GM12878 (cell line): ENCODE data around the gene SLC25A52. TPM values are rescaled to one million over a fixed set of nuclear protein-coding genes. Genes with fewer than 3 reads are reported as not detected.

Experiments
- ATAC-seq: fragments of 200-7000 bp; cut with Tn5 transposase; 3 replicates; pipeline ENCODE4 v1.9.1; 2020; ENCODE audit warnings: mild to moderate bottlenecking, moderate library complexity
- BruUV-seq: library from RNA; stranded (reverse); fragments of 400-500 nt; replicated peaks from 2 replicates; lab custom pipeline; 2021; lab: Mats Ljungman, UMichigan
- CTCF ChIA-PET: fragments of 300-600 bp; sonication (Branson Sonifier 250); formaldehyde crosslinking; extraction: SDS; loops from one replicate; lab custom pipeline; 2021; ENCODE audit warnings: inconsistent platforms; lab: Yijun Ruan, JAX
- POLR2A ChIA-PET: fragments of 350-600 bp; formaldehyde crosslinking; extraction: SDS; loops from one replicate; lab custom pipeline; 2021; ENCODE audit warnings: inconsistent platforms; lab: Charles Lee
- RAD21 ChIA-PET: fragments of 300-600 bp; sonication (Branson Sonifier 250); formaldehyde crosslinking; loops from one replicate; lab custom pipeline; 2023; ENCODE audit warnings: antibody characterized with exemption; ENCODE audit not compliant: unreplicated experiment; lab: Charles Lee
- SMC1A ChIA-PET: fragments of 300-600 bp; sonication (Branson Sonifier 250); formaldehyde crosslinking; loops from one replicate; lab custom pipeline; 2023; ENCODE audit not compliant: unreplicated experiment, uncharacterized antibody; lab: Charles Lee
- DNase-seq: peaks from one replicate; pipeline ENCODE4 v3.0.0-alpha.2; 2011; ENCODE audit warnings: low read depth, low spot score
- FAIRE-seq: peaks from 3 replicates; lab custom pipeline; 2011; peaks lifted over from hg19 to GRCh38; lab: Jason Lieb, UNC
- H2AFZ ChIP-seq: 2 replicates; pipeline ENCODE4 v1.6.0; 2011; ENCODE audit warnings: low read depth, low read length, control low read depth; ENCODE audit not compliant: control insufficient read depth
- H3K27ac ChIP-seq: 2 replicates; pipeline ENCODE4 v1.5.1; 2011; ENCODE audit warnings: control low read depth; ENCODE audit not compliant: control insufficient read depth, insufficient read depth
- H3K27me3 ChIP-seq, 2 experiments: replicated peaks in 1 of 2; 2 replicates each; pipeline versions ENCODE4 v1.6.0 to v1.6.1; 2011; ENCODE audit warnings: low read length in 1 of 2; ENCODE audit not compliant: control insufficient read depth in 2 of 2, insufficient read depth in 2 of 2
- H3K36me3 ChIP-seq, 2 experiments: 2 replicates each; pipeline ENCODE4 v1.5.1; 2011; ENCODE audit warnings: low read length in 1 of 2; ENCODE audit not compliant: control insufficient read depth in 2 of 2, insufficient read depth in 2 of 2
- H3K4me1 ChIP-seq: 2 replicates; pipeline ENCODE4 v1.6.1; 2011; ENCODE audit warnings: mild to moderate bottlenecking, low read length, moderate library complexity, mixed read lengths; ENCODE audit not compliant: control insufficient read depth, insufficient read depth
- H3K4me2 ChIP-seq: 2 replicates; pipeline ENCODE4 v1.6.0; 2011; ENCODE audit warnings: control low read depth; ENCODE audit not compliant: control insufficient read depth, insufficient read depth
- H3K4me3 ChIP-seq: fragments of 200-600 bp; sonication (generic); 2 replicates; pipeline ENCODE4 v1.5.1; 2016
- H3K79me2 ChIP-seq: 2 replicates; pipeline ENCODE4 v1.6.0; 2011; ENCODE audit warnings: low read length; ENCODE audit not compliant: control insufficient read depth, insufficient read depth
- H3K9ac ChIP-seq: 2 replicates; pipeline ENCODE4 v1.8.0; 2011; ENCODE audit warnings: low read length, control low read depth, mixed read lengths; ENCODE audit not compliant: control insufficient read depth, insufficient read depth
- H3K9me3 ChIP-seq: replicated peaks from 3 replicates; pipeline ENCODE4 v1.5.1; 2011; ENCODE audit warnings: mild to moderate bottlenecking, low read length; ENCODE audit not compliant: control insufficient read depth, insufficient read depth
- H4K20me1 ChIP-seq: 2 replicates; pipeline ENCODE4 v1.6.0; 2011; ENCODE audit not compliant: control insufficient read depth, insufficient read depth
- EGR1 ChIP-seq, 2 experiments: IDR thresholded peaks; 1 replicate in 1 of 2; 2 replicates in 1 of 2; pipeline ENCODE4 v1.6.1; 2011 to 2012; ENCODE audit warnings: low read depth in 2 of 2, low read length in 2 of 2, borderline replicate concordance in 1 of 2, mild to moderate bottlenecking in 1 of 2, moderate library complexity in 1 of 2
- IKZF1 ChIP-seq: fragments of 450-650 bp; conservative IDR thresholded peaks from 2 replicates; pipeline ENCODE4 v1.6.1; 2017; ENCODE audit warnings: antibody characterized with exemption, mild to moderate bottlenecking
- NR2F1 ChIP-seq: fragments of 450-650 bp; conservative IDR thresholded peaks from 2 replicates; pipeline ENCODE4 v1.6.1; 2017; ENCODE audit warnings: mild to moderate bottlenecking
- RAD21 ChIP-seq: IDR thresholded peaks from 2 replicates; pipeline ENCODE4 v1.6.1; 2011; ENCODE audit warnings: mild to moderate bottlenecking, low read depth, low read length, moderate library complexity; ENCODE audit not compliant: insufficient read depth
- SMC3 ChIP-seq: IDR thresholded peaks from 2 replicates; pipeline ENCODE4 v1.6.1; 2011; ENCODE audit warnings: low read length, improper control_type of control experiment, borderline replicate concordance
- YY1 ChIP-seq: IDR thresholded peaks from 2 replicates; pipeline ENCODE4 v1.6.1; 2011; ENCODE audit warnings: low read depth, mild to moderate bottlenecking, low read length
- WGBS: methylation state at CpG from one replicate; pipeline ENCODE4 v1.1.6; 2016; ENCODE audit warnings: low lambda C conversion rate; ENCODE audit not compliant: insufficient replicate concordance, insufficient coverage; ENCODE audit errors: missing lambda C conversion rate; 5-methylcytosine and 5-hydroxymethylcytosine counted together
- in situ Hi-C: fragments of 300-500 bp; cut with MboI; formaldehyde crosslinking; loops from 9 replicates; pipeline ENCODE4 v1.14.3; 2018; ENCODE audit warnings: mixed read lengths
- intact Hi-C: fragments of 100-400 bp; cut with micrococcal nuclease; formaldehyde crosslinking; loops from one replicate; pipeline ENCODE4 v1.14.2; 2022; ENCODE audit not compliant: unreplicated experiment
- polyA plus RNA-seq, 11 experiments: library from polyadenylated mRNA; depleted of rRNA in 4 of 11; unstranded in 6 of 11; stranded (reverse) in 5 of 11; fragments of >200 nt; fragmentation: Nextera tagmentation in 4 of 11; fragmentation: Illumina TruSeq in 1 of 11; extraction: Ambion mirVana in 4 of 11; extraction: Trizol in 1 of 11; gene quantifications; 1 replicate in 1 of 11; 2 replicates in 10 of 11; pipeline versions ENCODE4 v1.2.1 to v1.2.3, GENCODE V29; 2011 to 2016; ENCODE audit warnings: inconsistent platforms in 2 of 11, missing spikeins in 2 of 11, low read depth in 1 of 11
- total RNA-seq, 4 experiments: library from RNA; depleted of rRNA in 3 of 4; stranded (reverse); fragments of >200 nt in 3 of 4; fragmentation: Illumina TruSeq in 1 of 4; extraction: Trizol in 1 of 4; gene quantifications; 2 replicates each; pipeline versions ENCODE4 v1.2.1 to v1.2.3, GENCODE V29; 2013 to 2021
- TF ChIP-seq, protein P1 (sequence below): IDR thresholded peaks from 2 replicates; pipeline ENCODE4 v1.6.1; 2011; ENCODE audit warnings: low read depth, low read length, improper control_type of control experiment, borderline replicate concordance
- TF ChIP-seq, protein P2 (sequence below), 3 experiments: IDR thresholded peaks in 2 of 3; conservative IDR thresholded peaks in 1 of 3; 2 replicates each; pipeline ENCODE4 v1.5.1; 2011; ENCODE audit warnings: low read depth in 3 of 3, low read length in 3 of 3, mild to moderate bottlenecking in 3 of 3, control low read depth in 2 of 3, moderate library complexity in 2 of 3, inconsistent platforms in 1 of 3, mixed read lengths in 1 of 3; ENCODE audit not compliant: control insufficient read depth in 2 of 3, insufficient read depth in 1 of 3; ENCODE audit errors: extremely low read depth in 1 of 3

Gene SLC25A52
- total and polyA plus RNA-seq, 10 of the 15 experiments (the other 5 are each of a cell fraction or from before 2014, with no cell fraction given): not detected

DNA sequence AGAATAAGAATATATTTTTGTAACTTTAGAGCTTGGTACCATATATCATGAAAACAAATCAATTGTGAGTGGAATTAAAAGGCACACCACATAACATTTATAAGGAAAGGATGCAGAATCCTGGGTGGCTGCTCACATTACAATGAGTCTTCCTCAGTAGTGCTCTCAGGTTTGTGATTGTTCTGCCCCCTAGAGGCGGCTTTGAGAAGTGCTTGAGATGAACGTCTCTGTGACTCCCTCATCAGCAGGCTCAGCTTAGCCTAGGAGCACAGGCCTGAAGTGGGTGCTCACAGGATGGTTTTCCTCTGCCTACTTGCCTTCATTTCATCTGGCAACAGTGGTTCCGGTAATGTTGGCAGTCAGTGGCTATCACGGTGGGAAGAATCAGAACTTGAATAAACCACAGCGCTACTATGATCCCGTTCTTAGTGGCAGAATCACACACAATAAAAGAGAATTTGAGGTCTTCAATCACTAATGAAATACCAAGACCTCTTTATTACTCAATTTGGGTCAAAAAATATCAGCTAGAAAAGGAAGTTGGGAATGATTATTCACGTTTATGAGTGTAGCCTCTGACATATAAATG is 38.2 kb downstream of the SLC25A52 start:
- SMC1A ChIA-PET: interaction anchor here (0.8 to 6.2 kb wide), 44 partner anchors 8 to 298 kb away, joined by 3 to 87 read pairs (median 4); no protein-coding TSS in a partner anchor
- peak; percentile 100 for ATAC-seq
- Histone ChIP-seq H2AFZ (no peak overlapping the region), H3K4me1 (no peaks in the 10 kb centered on the region), H4K20me1 (no peaks in the 10 kb centered on the region), H3K9me3 (no peaks in the 10 kb centered on the region; the same call in 1 of the 3 replicates), H3K9ac (no peak overlapping the region), H3K4me3 (no peak overlapping the region), H3K27ac (no peak overlapping the region), H3K4me2 (no peak overlapping the region), H3K27me3 (no peaks in the 10 kb centered on the region), H3K79me2 (no peaks in the 10 kb centered on the region), H3K36me3 (no peaks in the 10 kb centered on the region)
- POLR2A ChIA-PET: interaction anchor here (0.7 to 1.3 kb wide), 2 partner anchors 166 to 180 kb away, joined by 3 read pairs; no protein-coding TSS in a partner anchor
- RAD21 ChIA-PET: interaction anchor here (0.7 to 5.4 kb wide), 30 partner anchors 9 to 298 kb away, joined by 3 to 67 read pairs (median 4); no protein-coding TSS in a partner anchor
- no peak for TF ChIP-seq IKZF1
- TF ChIP-seq NR2F1: no peak
- peak; percentile 89 for TF ChIP-seq RAD21
- peak; percentile 90 for TF ChIP-seq SMC3
- TF ChIP-seq, protein P1, sequence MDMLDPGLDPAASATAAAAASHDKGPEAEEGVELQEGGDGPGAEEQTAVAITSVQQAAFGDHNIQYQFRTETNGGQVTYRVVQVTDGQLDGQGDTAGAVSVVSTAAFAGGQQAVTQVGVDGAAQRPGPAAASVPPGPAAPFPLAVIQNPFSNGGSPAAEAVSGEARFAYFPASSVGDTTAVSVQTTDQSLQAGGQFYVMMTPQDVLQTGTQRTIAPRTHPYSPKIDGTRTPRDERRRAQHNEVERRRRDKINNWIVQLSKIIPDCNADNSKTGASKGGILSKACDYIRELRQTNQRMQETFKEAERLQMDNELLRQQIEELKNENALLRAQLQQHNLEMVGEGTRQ: no peak
- TF ChIP-seq EGR1 (IDR thresholded peaks at IDR 0.05; ENCODE audit: borderline replicate concordance in 1 of 2, low read depth in 2 of 2, low read length in 2 of 2): no peak
- TF ChIP-seq, protein P2, sequence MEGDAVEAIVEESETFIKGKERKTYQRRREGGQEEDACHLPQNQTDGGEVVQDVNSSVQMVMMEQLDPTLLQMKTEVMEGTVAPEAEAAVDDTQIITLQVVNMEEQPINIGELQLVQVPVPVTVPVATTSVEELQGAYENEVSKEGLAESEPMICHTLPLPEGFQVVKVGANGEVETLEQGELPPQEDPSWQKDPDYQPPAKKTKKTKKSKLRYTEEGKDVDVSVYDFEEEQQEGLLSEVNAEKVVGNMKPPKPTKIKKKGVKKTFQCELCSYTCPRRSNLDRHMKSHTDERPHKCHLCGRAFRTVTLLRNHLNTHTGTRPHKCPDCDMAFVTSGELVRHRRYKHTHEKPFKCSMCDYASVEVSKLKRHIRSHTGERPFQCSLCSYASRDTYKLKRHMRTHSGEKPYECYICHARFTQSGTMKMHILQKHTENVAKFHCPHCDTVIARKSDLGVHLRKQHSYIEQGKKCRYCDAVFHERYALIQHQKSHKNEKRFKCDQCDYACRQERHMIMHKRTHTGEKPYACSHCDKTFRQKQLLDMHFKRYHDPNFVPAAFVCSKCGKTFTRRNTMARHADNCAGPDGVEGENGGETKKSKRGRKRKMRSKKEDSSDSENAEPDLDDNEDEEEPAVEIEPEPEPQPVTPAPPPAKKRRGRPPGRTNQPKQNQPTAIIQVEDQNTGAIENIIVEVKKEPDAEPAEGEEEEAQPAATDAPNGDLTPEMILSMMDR (IDR thresholded peaks at IDR 0.05 in 2 of 3, conservative IDR thresholded peaks at IDR 0.05 in 1 of 3; ENCODE audit: control insufficient read depth in 2 of 3, extremely low read depth in 1 of 3, insufficient read depth in 1 of 3, low read depth in 3 of 3, low read length in 3 of 3): peak; percentile 88 to 92 (median 90)
- peak; percentile 58 for TF ChIP-seq YY1
- no TSS peak for BruUV-seq
- DNase-seq: peak; percentile 43
- 29% methylated on average over 7 of the region's 7 CpGs for WGBS
- CTCF ChIA-PET: interaction anchor here (0.6 to 6.2 kb wide), 59 partner anchors 8 to 722 kb away, joined by 3 to 224 read pairs (median 5); no protein-coding TSS in a partner anchor
- intact Hi-C loops (loop anchor here (1.0 to 10.0 kb wide), 6 partner anchors 90 to 748 kb away; no protein-coding TSS in a partner anchor), in situ Hi-C loops (loop anchor here (5.0 kb wide), 1 partner anchor 165 kb away; no protein-coding TSS in a partner anchor)
- peak; percentile 70 for FAIRE-seq
